MCF 10A (cell line): ENCODE results near the gene PDCD1LG2. TPM values are rescaled to one million over a fixed set of nuclear protein-coding genes. Genes with fewer than 3 reads are reported as not detected.

ENCODE experiments used
- BruUV-seq: library from RNA; stranded (reverse); fragments of 400-500 nt; replicated peaks from 2 replicates; lab custom pipeline; 2021; lab: Mats Ljungman, UMichigan
- CTCF ChIA-PET: fragments of 300-600 bp; sonication (Branson Sonifier 250); formaldehyde crosslinking; extraction: SDS; loops from one replicate; lab custom pipeline; 2021; ENCODE audit warnings: antibody characterized with exemption, inconsistent platforms; lab: Yijun Ruan, JAX
- POLR2A ChIA-PET: fragments of 300-600, 350-650 bp; sonication (Branson Sonifier 250); formaldehyde crosslinking; extraction: SDS; loops from one replicate; lab custom pipeline; 2020; ENCODE audit warnings: antibody characterized with exemption, inconsistent platforms; lab: Yijun Ruan, JAX
- DNase-seq: peaks from one replicate; pipeline ENCODE4 v3.0.0-alpha.2; 2018; ENCODE audit not compliant: unreplicated experiment
- H3K27ac Mint-ChIP-seq: one replicate; pipeline ENCODE4 v1.8.0; 2022; ENCODE audit warnings: mild to moderate bottlenecking, low read depth, mixed read lengths; ENCODE audit not compliant: unreplicated experiment
- H3K27me3 Mint-ChIP-seq: one replicate; pipeline ENCODE4 v1.8.0; 2022; ENCODE audit warnings: mixed read lengths; ENCODE audit not compliant: insufficient read depth, unreplicated experiment
- H3K36me3 Mint-ChIP-seq: one replicate; pipeline ENCODE4 v1.8.0; 2022; ENCODE audit warnings: mild to moderate bottlenecking, moderate library complexity, mixed read lengths; ENCODE audit not compliant: insufficient read depth, unreplicated experiment
- H3K4me1 Mint-ChIP-seq: one replicate; pipeline ENCODE4 v1.8.0; 2022; ENCODE audit warnings: mixed read lengths; ENCODE audit not compliant: insufficient read depth, unreplicated experiment
- H3K4me3 Mint-ChIP-seq: one replicate; pipeline ENCODE4 v1.8.0; 2022; ENCODE audit warnings: mild to moderate bottlenecking, moderate library complexity, mixed read lengths; ENCODE audit not compliant: unreplicated experiment
- H3K9me3 Mint-ChIP-seq: one replicate; pipeline ENCODE4 v1.8.0; 2022; ENCODE audit warnings: mixed read lengths; ENCODE audit not compliant: unreplicated experiment
- CTCF ChIP-seq: fragments of 200-600 bp; IDR thresholded peaks from one replicate; pipeline ENCODE4 v1.8.0; 2022; ENCODE audit warnings: antibody characterized with exemption, mild to moderate bottlenecking; ENCODE audit not compliant: unreplicated experiment
- intact Hi-C: fragments of 100-400 bp; cut with micrococcal nuclease; formaldehyde crosslinking; loops from 2 replicates; pipeline ENCODE4 v1.14.1; 2022
- total RNA-seq: library from RNA; stranded (reverse); gene quantifications from 2 replicates; pipeline ENCODE4 v1.2.3, GENCODE V29; 2022

Gene PDCD1LG2
- total RNA-seq, 1 experiment from 2014 or later, result 1.8 TPM

GRCh38 chr9:5620494-5620893 lies 110.2 kb downstream of the PDCD1LG2 start:
- intact Hi-C loops, result loop anchor here (10.0 kb wide), 1 partner anchor 144 kb away; no protein-coding TSS in a partner anchor
- Mint-ChIP-seq H3K27me3 (no peaks in the 10 kb centered on the region), H3K36me3 (no peaks in the 10 kb centered on the region), H3K9me3 (no peaks in the 10 kb centered on the region), H3K27ac (no peak overlapping the region), H3K4me3 (no peak overlapping the region), H3K4me1 (peaks cover 6% of the 10 kb centered on the region)
- BruUV-seq, result no TSS peak
- POLR2A ChIA-PET, result interaction anchor here (1.3 to 2.9 kb wide), 4 partner anchors 8 to 33 kb away, joined by 3 to 28 read pairs (median 14); partner anchors contain the start of gene RIC1
- TF ChIP-seq CTCF, result no peak
- CTCF ChIA-PET, result interaction anchor here (0.6 to 1.6 kb wide), 4 partner anchors 18 to 783 kb away, joined by 3 read pairs; partner anchors contain the start of gene CD274
- no peak for DNase-seq

Other genes with a start within 250 kb of the PDCD1LG2 start
- not detected in 2 replicates for gene RLN2, start 205.8 kb upstream of the PDCD1LG2 start, total RNA-seq
- gene RLN1, start 170.7 kb upstream of the PDCD1LG2 start, total RNA-seq, result not detected in 2 replicates
- 21.6 and 22.5 TPM in 2 replicates for gene PLGRKT, start 72.6 kb upstream of the PDCD1LG2 start, total RNA-seq
- gene CD274, start 60.0 kb upstream of the PDCD1LG2 start, total RNA-seq, result 1.9 and 2.6 TPM in 2 replicates
- gene RIC1, start 118.6 kb downstream of the PDCD1LG2 start, total RNA-seq, result 21.3 and 23.1 TPM in 2 replicates